ENCODE data around the gene MRPL58. TPM values are rescaled to one million over a fixed set of nuclear protein-coding genes. Genes with fewer than 3 reads are reported as not detected.

The MRPL58 gene
- total RNA-seq, 2 donors from 2014 or later = 29.7 to 30.1 TPM

GRCh38 chr17:75049057-75049456 lies 36.6 kb downstream of the MRPL58 start:
- 89 to 92% methylated on average over 3 to 5 of the region's 5 CpGs for WGBS, 2 experiments (ENCODE audit: insufficient coverage in 1 of 2, insufficient read length in 1 of 2)
- no peaks in the 10 kb centered on the region for H3K9me3 Mint-ChIP-seq
- no peaks in the 10 kb centered on the region for H3K9me3 ChIP-seq (ENCODE audit: control insufficient read depth, low read length)
- no peak for DNase-seq
- peaks cover 52% of the 10 kb centered on the region for H3K36me3 Mint-ChIP-seq (ENCODE audit: low read depth)
- H3K27ac ChIP-seq (ENCODE audit: low read depth, low read length) = no peak overlapping the region
- no peak overlapping the region for H3K9ac ChIP-seq (ENCODE audit: extremely low read depth, low read length, poor library complexity, severe bottlenecking)
- H3K4me3 Mint-ChIP-seq = peak overlapping the region; percentile 98
- no peak overlapping the region for H3K27ac Mint-ChIP-seq
- no peak for TF ChIP-seq CTCF (conservative IDR thresholded peaks at IDR 0.05)
- H3K4me1 Mint-ChIP-seq = peaks cover 29% of the 10 kb centered on the region
- H3K36me3 ChIP-seq (ENCODE audit: control insufficient read depth, insufficient read depth, low read length) = peaks cover 38% of the 10 kb centered on the region
- H3K27me3 ChIP-seq (ENCODE audit: control insufficient read depth, insufficient read depth, low read length, poor library complexity, severe bottlenecking) = no peaks in the 10 kb centered on the region
- H3K4me3 ChIP-seq (ENCODE audit: low read length) = peak overlapping the region; percentile 93
- no peaks in the 10 kb centered on the region for H3K4me1 ChIP-seq (ENCODE audit: control insufficient read depth, insufficient read depth, low read length)
- H3K27me3 Mint-ChIP-seq (ENCODE audit: insufficient read depth) = no peaks in the 10 kb centered on the region

- H3K27ac Mint-ChIP-seq = no peak overlapping the region
- no peak for TF ChIP-seq CTCF (conservative IDR thresholded peaks at IDR 0.05)
- no peak overlapping the region for H3K27ac ChIP-seq (ENCODE audit: low read depth, low read length)
- no peak overlapping the region for H3K4me3 ChIP-seq (ENCODE audit: low read length)
- no peaks in the 10 kb centered on the region for H3K27me3 Mint-ChIP-seq (ENCODE audit: insufficient read depth)
- H3K9ac ChIP-seq (ENCODE audit: extremely low read depth, low read length, poor library complexity, severe bottlenecking) = no peak overlapping the region
- H3K27me3 ChIP-seq (ENCODE audit: control insufficient read depth, insufficient read depth, low read length, poor library complexity, severe bottlenecking) = no peaks in the 10 kb centered on the region
- peaks cover 25% of the 10 kb centered on the region for H3K4me1 Mint-ChIP-seq
- no peak overlapping the region for H3K4me3 Mint-ChIP-seq
- H3K9me3 Mint-ChIP-seq = no peaks in the 10 kb centered on the region
- no peak for DNase-seq
- peaks cover 43% of the 10 kb centered on the region for H3K36me3 ChIP-seq (ENCODE audit: control insufficient read depth, insufficient read depth, low read length)
- H3K9me3 ChIP-seq (ENCODE audit: control insufficient read depth, low read length) = no peaks in the 10 kb centered on the region
- peaks cover 58% of the 10 kb centered on the region for H3K36me3 Mint-ChIP-seq (ENCODE audit: low read depth)
- H3K4me1 ChIP-seq (ENCODE audit: control insufficient read depth, insufficient read depth, low read length) = no peaks in the 10 kb centered on the region
These were observed 37.2 kb downstream of the MRPL58 start for GRCh38 chr17:75049706-75050105.

GRCh38 chr17:75051941-75052340 lies 39.5 kb downstream of the MRPL58 start:
- Histone ChIP-seq H3K9ac (ENCODE audit: extremely low read depth, low read length, poor library complexity, severe bottlenecking) (no peak overlapping the region), H3K27me3 (ENCODE audit: control insufficient read depth, insufficient read depth, low read length, poor library complexity, severe bottlenecking) (no peaks in the 10 kb centered on the region), H3K4me3 (ENCODE audit: low read length) (no peak overlapping the region), H3K4me1 (ENCODE audit: control insufficient read depth, insufficient read depth, low read length) (no peaks in the 10 kb centered on the region), H3K9me3 (ENCODE audit: control insufficient read depth, low read length) (no peaks in the 10 kb centered on the region), H3K27ac (ENCODE audit: low read depth, low read length) (no peak overlapping the region), H3K36me3 (ENCODE audit: control insufficient read depth, insufficient read depth, low read length) (peaks cover 62% of the 10 kb centered on the region)
- DNase-seq = no peak
- TF ChIP-seq CTCF (conservative IDR thresholded peaks at IDR 0.05) = no peak
- H3K4me3 Mint-ChIP-seq = no peak overlapping the region
- H3K27ac Mint-ChIP-seq = peak overlapping the region; percentile 0
- WGBS, 2 experiments (ENCODE audit: insufficient coverage in 1 of 2, insufficient read length in 1 of 2) = 87 to 93% methylated on average over 2 of the region's 2 CpGs
- no peaks in the 10 kb centered on the region for H3K9me3 Mint-ChIP-seq
- H3K4me1 Mint-ChIP-seq = peaks cover 17% of the 10 kb centered on the region
- no peaks in the 10 kb centered on the region for H3K27me3 Mint-ChIP-seq (ENCODE audit: insufficient read depth)
- peaks cover 72% of the 10 kb centered on the region for H3K36me3 Mint-ChIP-seq (ENCODE audit: low read depth)
